ENCODE results near the gene CNTN5.
"Not testable (repeated sequence)": the region's sequence is repeated elsewhere in the genome, so short reads cannot be mapped to it uniquely, and the experiment has no call there.

CNTN5 gene

GRCh38 chr11:99812516-99812915 is 791.8 kb downstream of the CNTN5 start:
- DNase-seq: no peak

GRCh38 chr11:99814021-99814420 is 793.3 kb downstream of the CNTN5 start:
- DNase-seq: no peak

DNA sequence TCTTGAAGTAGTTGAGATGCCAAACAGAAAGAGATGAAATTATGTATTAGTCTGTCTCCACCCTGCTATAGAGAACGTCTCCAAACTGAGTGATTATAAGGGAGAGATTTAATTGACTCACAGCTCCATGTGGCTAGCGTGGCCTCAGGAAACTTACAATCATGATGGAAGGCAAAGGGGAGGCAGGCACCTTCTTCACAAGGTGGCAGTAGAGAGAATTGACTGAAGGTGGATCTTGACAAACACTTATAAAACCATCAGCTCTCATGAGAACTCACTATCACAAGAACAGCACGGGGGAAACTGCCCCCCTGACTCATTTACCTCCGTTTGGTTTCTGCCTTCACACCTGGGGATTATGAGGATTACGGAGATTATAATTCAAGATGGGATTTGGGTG is 794.0 kb downstream of the CNTN5 start:
- no peak for DNase-seq

- no peak for DNase-seq
Observed at GRCh38 chr11:99818991-99819390, 798.2 kb downstream of the CNTN5 start.

- no peak for DNase-seq
Observed at GRCh38 chr11:99822846-99823565, 802.3 kb downstream of the CNTN5 start.

- not testable (repeated sequence) for DNase-seq
Observed at GRCh38 chr11:99836739-99837138, 816.0 kb downstream of the CNTN5 start.

- DNase-seq: no peak
Observed at GRCh38 chr11:99841885-99842284, 821.1 kb downstream of the CNTN5 start.

- DNase-seq: no peak
Observed at GRCh38 chr11:99865951-99866350, 845.2 kb downstream of the CNTN5 start.

DNA sequence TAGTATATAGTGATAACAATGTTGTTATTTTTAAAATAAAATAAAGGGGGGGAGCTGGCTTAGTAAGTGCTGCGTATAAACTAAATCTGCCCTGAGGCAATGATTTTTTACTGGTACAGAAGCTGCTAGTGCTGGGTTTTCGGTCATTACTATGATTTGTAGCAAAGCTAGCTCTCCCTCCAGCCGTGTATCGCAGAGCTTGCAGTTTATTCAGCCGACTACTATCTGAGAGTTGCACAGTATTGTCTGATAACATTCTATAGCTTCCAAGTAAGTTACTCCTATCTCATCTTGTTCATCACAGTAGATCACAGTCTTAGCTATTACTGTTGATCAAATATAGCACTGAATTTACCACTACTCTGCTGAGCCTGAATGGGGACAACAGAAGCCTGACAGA is 860.9 kb downstream of the CNTN5 start:
- no peak for DNase-seq

DNA sequence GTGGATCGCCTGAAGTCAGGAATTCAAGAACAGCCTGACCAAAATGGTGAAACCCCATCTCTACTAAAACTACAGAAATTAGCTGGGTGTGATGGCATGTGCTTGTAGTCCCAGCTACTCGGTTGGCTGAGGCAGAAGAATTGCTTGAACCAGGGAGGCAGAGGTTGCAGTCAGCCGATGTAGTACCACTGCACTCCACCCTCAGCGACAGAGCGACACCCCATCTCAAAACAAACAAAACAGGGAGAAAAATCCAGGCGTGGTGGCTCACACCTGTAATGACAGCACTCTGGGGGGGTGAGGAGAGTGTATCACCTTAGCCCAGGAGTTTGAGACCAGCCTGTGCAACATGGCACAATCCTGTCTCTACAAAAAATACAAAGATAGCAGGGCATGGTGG is 864.0 kb downstream of the CNTN5 start:
- no peak for DNase-seq

GRCh38 chr11:99887481-99887880 is 866.7 kb downstream of the CNTN5 start:
- no peak for DNase-seq

DNA sequence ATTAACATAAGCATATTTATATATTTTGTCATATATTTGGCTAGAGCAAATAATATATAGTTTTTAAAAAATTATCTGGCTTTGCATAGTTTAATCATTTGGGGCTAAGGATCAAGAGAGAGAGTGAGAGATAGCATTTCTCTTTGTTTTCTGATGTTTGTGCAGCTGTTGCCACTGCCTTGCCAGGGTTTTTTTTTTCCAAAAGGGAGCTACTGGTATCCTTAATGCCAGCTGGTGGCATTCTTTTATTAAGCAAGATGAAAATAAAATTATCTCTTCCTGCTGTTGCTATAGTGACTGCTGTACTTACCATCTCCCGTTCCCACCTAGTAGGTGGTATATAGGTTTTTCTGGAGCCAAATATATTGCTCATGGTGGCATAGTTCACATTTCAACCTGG is 873.1 kb downstream of the CNTN5 start:
- DNase-seq: peak; percentile 40

GRCh38 chr11:99901175-99901574 is 880.4 kb downstream of the CNTN5 start:
- DNase-seq: no peak

GRCh38 chr11:99911116-99911515 is 890.4 kb downstream of the CNTN5 start:
- no peak for DNase-seq

DNA sequence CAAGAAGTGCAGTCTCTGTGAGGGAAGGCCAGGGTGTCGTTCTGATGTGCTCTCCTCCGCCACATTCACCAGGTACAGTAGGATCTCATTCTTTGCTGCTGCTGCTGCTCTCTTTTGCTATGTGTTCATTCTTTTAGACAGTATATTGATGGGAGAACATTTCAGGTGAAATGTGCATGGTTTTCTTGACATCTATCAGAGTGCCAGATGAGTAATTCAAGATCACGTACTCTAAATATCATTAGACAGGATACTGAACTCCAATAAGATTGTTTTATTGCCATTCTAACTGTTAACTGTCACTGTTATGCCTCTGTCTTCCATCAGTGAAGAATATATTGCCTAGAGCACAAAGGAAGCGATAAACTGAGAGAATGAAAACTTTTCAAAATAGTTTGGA is 895.3 kb downstream of the CNTN5 start:
- DNase-seq: no peak

DNA sequence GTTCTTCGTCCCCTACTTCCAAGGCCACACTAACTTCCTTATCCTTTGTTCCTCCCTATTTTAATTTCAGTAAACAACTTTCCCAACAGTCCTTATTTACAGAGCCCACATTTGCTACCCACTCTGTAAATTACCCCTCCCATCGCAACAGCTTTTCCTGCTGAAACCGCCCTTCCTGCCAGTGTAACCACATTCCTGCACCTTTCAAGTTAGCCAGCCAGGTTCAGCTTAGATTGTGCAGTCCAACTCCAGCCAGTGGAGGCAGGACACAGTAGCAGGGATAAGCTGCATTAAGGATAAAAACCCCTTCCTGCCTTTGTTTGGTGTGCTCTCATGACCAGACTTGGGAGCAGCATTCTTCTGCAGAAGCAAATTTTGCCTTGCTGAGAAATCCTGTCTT is 898.0 kb downstream of the CNTN5 start:
- no peak for DNase-seq

GRCh38 chr11:99920956-99921355 is 900.2 kb downstream of the CNTN5 start:
- no peak for DNase-seq

- DNase-seq: no peak
Observed at GRCh38 chr11:99925968-99926367, 905.2 kb downstream of the CNTN5 start.

GRCh38 chr11:99932684-99933083 is 911.9 kb downstream of the CNTN5 start:
- no peak for DNase-seq

DNA sequence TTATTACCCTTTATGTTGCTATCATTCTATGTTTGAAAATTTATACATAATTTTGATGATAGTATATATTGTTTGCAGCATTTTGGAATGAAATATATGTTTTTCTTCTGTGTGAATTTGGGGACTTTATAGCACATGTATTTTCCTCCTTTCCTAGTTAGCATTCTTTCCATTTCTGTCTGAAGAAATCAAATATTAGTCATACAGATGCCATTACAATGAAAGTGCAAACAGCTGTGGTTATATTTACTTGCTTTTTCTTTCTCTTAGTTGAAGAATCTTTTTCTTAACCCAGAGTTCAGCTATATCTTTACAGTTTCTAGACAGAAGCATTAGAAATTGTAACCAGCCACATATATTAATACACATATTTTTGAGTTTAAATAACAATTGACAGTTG is 913.3 kb downstream of the CNTN5 start:
- no peak for DNase-seq

GRCh38 chr11:99937330-99937729 is 916.6 kb downstream of the CNTN5 start:
- no peak for DNase-seq

DNA sequence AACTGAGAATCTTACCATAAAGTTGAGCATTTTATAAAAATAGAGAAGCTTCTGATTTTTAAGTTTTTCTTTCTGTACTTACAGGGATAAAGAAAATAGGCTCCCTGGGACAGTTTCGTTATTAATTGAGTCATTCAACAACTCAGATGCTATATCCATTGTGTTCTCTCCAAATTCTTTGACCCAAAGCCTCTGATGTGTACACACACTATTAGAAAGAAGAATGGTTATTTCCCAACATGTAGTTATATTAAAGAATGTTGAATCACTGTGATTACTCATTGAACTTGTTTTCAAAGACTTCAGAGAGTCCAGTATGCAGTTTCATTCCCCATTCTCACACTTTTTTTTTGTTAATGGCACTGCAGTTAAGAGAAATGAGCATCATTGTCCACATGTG is 932.1 kb downstream of the CNTN5 start:
- DNase-seq: no peak

- DNase-seq: no peak
Observed at GRCh38 chr11:99960536-99960935, 939.8 kb downstream of the CNTN5 start.

DNA sequence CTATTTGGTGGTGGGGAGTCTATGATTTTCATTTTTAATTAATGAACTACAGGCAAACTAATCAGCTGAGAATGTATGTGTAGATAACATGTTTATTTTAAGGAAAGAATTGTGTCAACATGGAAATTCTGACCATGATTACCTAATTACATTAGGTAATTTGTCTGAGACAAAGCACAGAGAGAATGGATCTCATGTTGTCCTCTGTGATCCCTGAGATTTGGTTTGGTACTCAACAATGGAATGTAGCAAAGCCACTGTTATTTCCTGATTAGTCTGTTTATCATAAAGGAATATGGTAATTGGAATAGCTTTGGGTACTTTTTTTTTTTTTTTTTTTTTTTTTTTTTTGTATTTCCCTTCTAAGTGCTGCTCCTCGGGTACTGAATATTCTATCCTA is 947.6 kb downstream of the CNTN5 start:
- no peak for DNase-seq

DNA sequence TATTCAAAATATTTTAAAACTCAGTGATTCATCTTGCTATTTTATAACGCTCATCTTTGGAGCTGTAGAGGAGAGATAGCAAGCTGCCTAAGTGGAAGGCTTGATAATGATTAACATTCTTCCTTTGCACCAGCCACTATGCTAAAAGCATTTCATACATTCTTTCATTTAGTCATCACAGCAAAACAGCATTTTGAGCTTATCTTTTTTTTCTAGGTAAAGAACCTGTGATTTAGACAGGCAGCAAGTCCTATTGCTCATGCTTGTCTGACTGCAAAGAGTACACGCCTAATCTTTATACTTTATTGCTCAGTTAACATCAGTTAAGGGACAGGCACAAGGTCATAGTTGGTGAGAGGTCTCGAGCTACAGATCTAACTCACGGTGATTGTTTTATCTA is 953.2 kb downstream of the CNTN5 start:
- DNase-seq: no peak

DNA sequence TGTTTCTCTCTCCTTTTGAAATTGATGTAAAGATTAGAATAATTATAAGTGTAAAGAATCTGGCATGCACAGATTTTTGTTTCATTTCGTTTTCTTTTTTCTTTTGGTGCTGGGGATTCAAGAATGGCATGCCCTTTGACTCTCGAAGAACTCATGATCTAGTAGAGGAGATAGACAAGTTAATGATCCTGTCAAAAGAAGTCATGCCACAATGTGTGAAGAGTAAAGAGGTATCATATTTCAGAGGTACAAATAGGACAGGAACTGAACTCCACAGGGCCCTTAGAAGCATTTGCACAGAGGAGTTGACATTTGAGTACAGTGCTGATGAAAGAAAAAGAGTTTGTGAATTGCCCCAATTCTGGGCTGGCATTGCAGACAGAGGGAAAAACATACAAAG is 958.3 kb downstream of the CNTN5 start:
- no peak for DNase-seq

All from NCI-H1417 treated with DMSO at 0.1 percent for 48 hours (cell line).